HG02981 (cell line): ENCODE data around the gene NFYC.
A peak's percentile ranks its signal among the peaks of the same experiment; 100 is the strongest.
"Not testable (repeated sequence)": the region's sequence is repeated elsewhere in the genome, so short reads cannot be mapped to it uniquely, and the experiment has no call there.

Source experiments
- ATAC-seq: cut with Tn5 transposase; IDR thresholded peaks from one replicate; pipeline ENCODE4 v1.9.1; 2021; ENCODE audit warnings: mild to moderate bottlenecking, moderate library complexity; ENCODE audit not compliant: unreplicated experiment

The NFYC gene

GRCh38 chr1:40704817-40705733, 13.6 kb downstream of the NFYC start:
- ATAC-seq: no peak

GRCh38 chr1:40706626-40707025, 15.1 kb downstream of the NFYC start:
- ATAC-seq: no peak

GRCh38 chr1:40708750-40709099, 17.2 kb downstream of the NFYC start:
- peak; percentile 76 for ATAC-seq

GRCh38 chr1:40709100-40709801, 17.7 kb downstream of the NFYC start:
- peak; percentile 90 for ATAC-seq

GRCh38 chr1:40709802-40710278, 18.3 kb downstream of the NFYC start:
- ATAC-seq: no peak

GRCh38 chr1:40710581-40711315, 19.2 kb downstream of the NFYC start:
- ATAC-seq: no peak

- ATAC-seq: no peak
Observed at GRCh38 chr1:40711465-40712404, 20.2 kb downstream of the NFYC start.

GRCh38 chr1:40712405-40712944, 21.0 kb downstream of the NFYC start:
- no peak for ATAC-seq

GRCh38 chr1:40712997-40713396, 21.5 kb downstream of the NFYC start:
- ATAC-seq: no peak

GRCh38 chr1:40715491-40716059, 24.1 kb downstream of the NFYC start:
- no peak for ATAC-seq

GRCh38 chr1:40717065-40717464, 25.6 kb downstream of the NFYC start:
- ATAC-seq: no peak

- ATAC-seq: no peak
Observed at GRCh38 chr1:40717955-40718354, 26.5 kb downstream of the NFYC start.

- no peak for ATAC-seq
Observed at GRCh38 chr1:40720493-40720892, 29.0 kb downstream of the NFYC start.

GRCh38 chr1:40722622-40723021, 31.1 kb downstream of the NFYC start:
- no peak for ATAC-seq

- ATAC-seq: no peak
Observed at GRCh38 chr1:40723196-40723955, 31.9 kb downstream of the NFYC start.

- not testable (repeated sequence) for ATAC-seq
Observed at GRCh38 chr1:40727662-40728061, 36.2 kb downstream of the NFYC start.

- ATAC-seq: not testable (repeated sequence)
Observed at GRCh38 chr1:40729316-40729862, 37.9 kb downstream of the NFYC start.

- ATAC-seq: no peak
Observed at GRCh38 chr1:40732756-40733301, 41.3 kb downstream of the NFYC start.
